Bronchial epithelial cell (primary cell): ENCODE data around the gene GRIA1. TPM values are rescaled to one million over a fixed set of nuclear protein-coding genes. Genes with fewer than 3 reads are reported as not detected.

ENCODE experiments used
- DNase-seq: peaks from one replicate; pipeline ENCODE4 v3.0.0-alpha.2; 2010; ENCODE audit warnings: low read depth
- FAIRE-seq: peaks from 2 replicates; lab custom pipeline; 2011; peaks lifted over from hg19 to GRCh38; lab: Jason Lieb, UNC
- H3K27me3 ChIP-seq: 2 replicates; pipeline ENCODE4 v1.5.1; 2011; ENCODE audit warnings: low read length; ENCODE audit not compliant: control insufficient read depth, insufficient read depth
- H3K36me3 ChIP-seq: 2 replicates; pipeline ENCODE4 v1.5.1; 2011; ENCODE audit warnings: low read length; ENCODE audit not compliant: control insufficient read depth, insufficient read depth
- H3K4me3 ChIP-seq: 2 replicates; pipeline ENCODE4 v1.5.1; 2011; ENCODE audit warnings: mild to moderate bottlenecking, low read depth, low read length, control low read depth
- CTCF ChIP-seq: IDR thresholded peaks from 2 replicates; pipeline ENCODE4 v1.5.1; 2011; ENCODE audit warnings: mild to moderate bottlenecking, moderate library complexity, low read length, control low read depth, inconsistent platforms; ENCODE audit not compliant: insufficient read depth, severe bottlenecking
- total RNA-seq: library from RNA; depleted of rRNA; stranded (reverse); fragments of >200 nt; gene quantifications from 2 replicates; pipeline ENCODE4 v1.2.1, GENCODE V29; 2014

The GRIA1 gene
- total RNA-seq, 1 donor from 2014 or later = not detected

- no peaks in the 10 kb centered on the region for H3K36me3 ChIP-seq
- TF ChIP-seq CTCF = no peak
- FAIRE-seq = no peak
- H3K4me3 ChIP-seq = no peak overlapping the region
- no peaks in the 10 kb centered on the region for H3K27me3 ChIP-seq
- DNase-seq = no peak
Measured at GRCh38 chr5:153746440-153746839, 256.0 kb downstream of the GRIA1 start.

- Histone ChIP-seq H3K4me3 (no peak overlapping the region), H3K27me3 (no peaks in the 10 kb centered on the region), H3K36me3 (no peaks in the 10 kb centered on the region)
- TF ChIP-seq CTCF = no peak
- FAIRE-seq = no peak
- no peak for DNase-seq
Measured at GRCh38 chr5:153748823-153749222, 258.4 kb downstream of the GRIA1 start.

GRCh38 chr5:153749960-153750359 is 259.5 kb downstream of the GRIA1 start:
- FAIRE-seq (no peak), DNase-seq (no peak)
- no peaks in the 10 kb centered on the region for H3K27me3 ChIP-seq
- no peaks in the 10 kb centered on the region for H3K36me3 ChIP-seq
- H3K4me3 ChIP-seq = no peak overlapping the region
- no peak for TF ChIP-seq CTCF

GRCh38 chr5:153751251-153751650 is 260.8 kb downstream of the GRIA1 start:
- no peaks in the 10 kb centered on the region for H3K36me3 ChIP-seq
- FAIRE-seq = no peak
- no peak for TF ChIP-seq CTCF
- no peaks in the 10 kb centered on the region for H3K27me3 ChIP-seq
- DNase-seq = no peak
- H3K4me3 ChIP-seq = no peak overlapping the region

GRCh38 chr5:153752890-153753289 is 262.4 kb downstream of the GRIA1 start:
- no peaks in the 10 kb centered on the region for H3K36me3 ChIP-seq
- no peak for TF ChIP-seq CTCF
- H3K4me3 ChIP-seq = no peak overlapping the region
- FAIRE-seq = no peak
- H3K27me3 ChIP-seq = no peaks in the 10 kb centered on the region
- no peak for DNase-seq
